Endodermal cell (in vitro differentiated cells): Measurements from ENCODE around the gene BCL11A. TPM values are rescaled to one million over a fixed set of nuclear protein-coding genes. Genes with fewer than 3 reads are reported as not detected.
A peak's percentile ranks its signal among the peaks of the same experiment; 100 is the strongest.

Experiments used
- DNase-seq: peaks from one replicate; pipeline ENCODE4 v3.0.0-alpha.2; 2017
- H3K27ac ChIP-seq: 2 replicates; pipeline ENCODE4 v1.5.1; 2013; ENCODE audit warnings: mild to moderate bottlenecking, low read depth, low read length, moderate library complexity
- H3K27me3 ChIP-seq: 2 replicates; pipeline ENCODE4 v1.6.1; 2013; ENCODE audit warnings: mild to moderate bottlenecking, low read length, moderate library complexity; ENCODE audit not compliant: insufficient read depth, control insufficient read depth, poor library complexity, severe bottlenecking
- H3K36me3 ChIP-seq: 2 replicates; pipeline ENCODE4 v1.7.0; 2013; ENCODE audit warnings: mild to moderate bottlenecking, low read length, moderate library complexity; ENCODE audit not compliant: control insufficient read depth, insufficient read depth
- H3K4me1 ChIP-seq: one replicate; pipeline ENCODE4 v1.7.0; 2013; ENCODE audit warnings: low read length; ENCODE audit not compliant: control insufficient read depth, insufficient read depth
- H3K4me3 ChIP-seq: 2 replicates; pipeline ENCODE4 v1.5.1; 2013; ENCODE audit warnings: mild to moderate bottlenecking, low read length, moderate library complexity
- H3K9ac ChIP-seq: 2 replicates; pipeline ENCODE4 v1.6.1; 2013; ENCODE audit warnings: mild to moderate bottlenecking, low read length, moderate library complexity; ENCODE audit not compliant: poor library complexity, severe bottlenecking; ENCODE audit errors: extremely low read depth
- H3K9me3 ChIP-seq: 2 replicates; pipeline ENCODE4 v1.6.1; 2013; ENCODE audit warnings: mild to moderate bottlenecking, low read length, moderate library complexity; ENCODE audit not compliant: control insufficient read depth
- H3K27ac Mint-ChIP-seq: 2 replicates; pipeline ENCODE4 v1.8.0; 2020; ENCODE audit warnings: mixed read lengths
- H3K27me3 Mint-ChIP-seq: 2 replicates; pipeline ENCODE4 v1.8.0; 2021; ENCODE audit warnings: mild to moderate bottlenecking, mixed read lengths; ENCODE audit not compliant: insufficient read depth
- H3K36me3 Mint-ChIP-seq: 2 replicates; pipeline ENCODE4 v1.8.0; 2020; ENCODE audit warnings: low read depth, mixed read lengths
- H3K4me1 Mint-ChIP-seq: 2 replicates; pipeline ENCODE4 v1.8.0; 2020; ENCODE audit warnings: mixed read lengths
- H3K4me3 Mint-ChIP-seq: 2 replicates; pipeline ENCODE4 v1.8.0; 2020; ENCODE audit warnings: mild to moderate bottlenecking, moderate library complexity, mixed read lengths
- H3K9me3 Mint-ChIP-seq: 2 replicates; pipeline ENCODE4 v1.8.0; 2020; ENCODE audit warnings: mild to moderate bottlenecking, mixed read lengths
- CTCF ChIP-seq: fragments of 200-600 bp; sonication (generic); conservative IDR thresholded peaks from 2 replicates; pipeline ENCODE4 v1.5.0; 2021; ENCODE audit warnings: antibody characterized with exemption, mild to moderate bottlenecking
- WGBS, 2 experiments: methylation state at CpG; one replicate each; pipeline versions ENCODE4 v1.1.5 to v1.1.7; 2013; ENCODE audit warnings: missing lambda C conversion rate in 2 of 2, mixed read lengths in 1 of 2; ENCODE audit not compliant: insufficient coverage in 1 of 2, insufficient read length in 1 of 2; 5-methylcytosine and 5-hydroxymethylcytosine counted together
- total RNA-seq, 2 donors: library from RNA; stranded (reverse); fragmentation: NEBNext Ultra II Directional in 1 of 2; extraction: Animal tissue kit (Norgen Biotek cat#: 25700) in 1 of 2; gene quantifications; 2 replicates in 1 of 2; 3 replicates in 1 of 2; pipeline ENCODE4 v1.2.1, GENCODE V29; 2021

The BCL11A gene
- total RNA-seq, 2 donors from 2014 or later = 14.7 to 16.3 TPM

GRCh38 chr2:60522462-60522861 lies 31.0 kb downstream of the BCL11A start:
- Histone ChIP-seq H3K36me3 (no peaks in the 10 kb centered on the region), H3K9me3 (no peaks in the 10 kb centered on the region), H3K4me3 (no peak overlapping the region), H3K4me1 (no peaks in the 10 kb centered on the region), H3K27me3 (no peaks in the 10 kb centered on the region), H3K9ac (no peak overlapping the region), H3K27ac (no peak overlapping the region)
- TF ChIP-seq CTCF = no peak
- no peaks in the 10 kb centered on the region for H3K9me3 Mint-ChIP-seq
- H3K27ac Mint-ChIP-seq = no peak overlapping the region
- H3K36me3 Mint-ChIP-seq = no peaks in the 10 kb centered on the region
- H3K4me1 Mint-ChIP-seq = peaks cover 18% of the 10 kb centered on the region
- WGBS, 2 experiments = 88 to 97% methylated on average over 2 to 3 of the region's 3 CpGs
- H3K4me3 Mint-ChIP-seq = no peak overlapping the region
- no peaks in the 10 kb centered on the region for H3K27me3 Mint-ChIP-seq
- DNase-seq = peak; percentile 41

- Histone ChIP-seq H3K36me3 (no peaks in the 10 kb centered on the region), H3K4me1 (no peaks in the 10 kb centered on the region), H3K9me3 (no peaks in the 10 kb centered on the region), H3K4me3 (no peak overlapping the region), H3K27me3 (peaks cover 5% of the 10 kb centered on the region), H3K27ac (no peak overlapping the region), H3K9ac (no peak overlapping the region)
- Mint-ChIP-seq H3K9me3 (no peaks in the 10 kb centered on the region), H3K4me1 (peaks cover 18% of the 10 kb centered on the region), H3K27ac (no peak overlapping the region), H3K4me3 (no peak overlapping the region), H3K36me3 (no peaks in the 10 kb centered on the region), H3K27me3 (no peaks in the 10 kb centered on the region)
- no peak for DNase-seq
- WGBS, 2 experiments = 87 to 91% methylated on average over 3 to 5 of the region's 5 CpGs
- TF ChIP-seq CTCF = no peak
These were observed 31.8 kb downstream of the BCL11A start for GRCh38 chr2:60521626-60522025.

GRCh38 chr2:60520917-60521539 lies 32.4 kb downstream of the BCL11A start:
- H3K9ac ChIP-seq = no peak overlapping the region
- no peak overlapping the region for H3K27ac Mint-ChIP-seq
- no peaks in the 10 kb centered on the region for H3K36me3 Mint-ChIP-seq
- no peaks in the 10 kb centered on the region for H3K4me1 ChIP-seq
- no peaks in the 10 kb centered on the region for H3K9me3 ChIP-seq
- H3K36me3 ChIP-seq = no peaks in the 10 kb centered on the region
- peaks cover 18% of the 10 kb centered on the region for H3K4me1 Mint-ChIP-seq
- no peak overlapping the region for H3K4me3 Mint-ChIP-seq
- no peak overlapping the region for H3K4me3 ChIP-seq
- no peak for TF ChIP-seq CTCF
- H3K27me3 ChIP-seq = peaks cover 5% of the 10 kb centered on the region
- DNase-seq = peak; percentile 59
- H3K27me3 Mint-ChIP-seq = no peaks in the 10 kb centered on the region
- 81 to 85% methylated on average over 6 to 9 of the region's 9 CpGs for WGBS, 2 experiments
- H3K9me3 Mint-ChIP-seq = no peaks in the 10 kb centered on the region
- H3K27ac ChIP-seq = peak overlapping the region; percentile 49
